Daoy (cell line): ENCODE measurements around the gene ZG16B. TPM values are rescaled to one million over a fixed set of nuclear protein-coding genes. Genes with fewer than 3 reads are reported as not detected.

ENCODE experiments used
- DNase-seq: peaks from one replicate; pipeline ENCODE4 v3.0.0-alpha.2; 2015; ENCODE audit warnings: low read depth
- total RNA-seq: library from RNA; depleted of rRNA; stranded (reverse); fragments of >200 nt; shearing (Covaris generic); gene quantifications from 2 replicates; pipeline ENCODE4 v1.2.3, GENCODE V29; 2014

Gene ZG16B
- total RNA-seq, 1 experiment from 2014 or later = 0.17 TPM

DNA sequence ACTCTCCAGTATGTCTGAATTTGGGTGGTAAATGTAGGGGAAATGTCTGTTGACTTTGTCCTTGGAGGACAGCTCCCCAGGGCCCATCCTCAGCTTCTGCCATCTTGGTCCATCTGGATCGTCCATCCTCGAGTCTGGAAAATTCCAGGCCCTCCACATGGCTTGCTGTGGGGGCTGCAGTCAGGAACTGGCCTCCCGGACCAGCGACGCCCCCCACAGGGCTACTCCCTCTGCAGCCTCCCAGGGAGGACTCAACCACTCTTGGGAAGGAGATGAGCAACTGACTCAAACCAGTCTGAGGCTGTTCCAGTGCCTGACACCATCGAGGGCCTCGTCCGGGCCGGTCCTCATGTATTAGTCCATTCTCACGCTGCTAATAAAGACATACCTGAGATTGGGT lies 5.5 kb upstream of the ZG16B start:
- no peak for DNase-seq

DNA sequence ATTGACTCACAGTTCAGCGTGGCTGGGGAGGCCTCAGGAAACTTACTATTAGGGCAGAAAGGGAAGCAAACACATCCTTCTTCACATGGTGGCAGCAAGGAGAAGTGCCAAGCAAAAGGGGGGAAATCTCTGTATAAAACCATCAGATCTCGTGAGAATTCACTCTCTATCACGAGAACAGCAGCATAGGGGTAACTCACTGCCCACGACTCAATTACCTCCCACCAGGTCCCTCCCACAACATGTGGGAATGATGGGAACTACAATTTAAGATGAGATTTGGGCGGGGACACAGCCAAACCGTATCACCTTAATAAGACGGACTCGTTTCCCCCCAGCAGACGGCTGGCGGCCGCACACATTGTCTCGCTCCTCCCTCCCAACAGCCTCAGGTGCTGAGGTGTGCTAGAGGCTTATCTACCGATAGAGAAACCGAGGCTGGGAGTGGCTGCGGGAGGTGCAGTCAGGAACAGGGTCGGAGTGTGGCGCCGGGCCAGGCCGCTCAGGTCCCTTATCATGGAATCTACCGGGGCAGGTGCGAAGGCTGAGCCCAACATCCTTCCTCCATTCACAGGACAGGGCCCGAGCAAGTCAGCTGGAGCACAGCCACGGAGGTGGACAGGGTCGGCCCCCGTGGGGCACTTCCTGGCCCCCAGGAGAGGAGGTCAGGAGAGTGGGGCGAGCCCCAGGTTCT lies 4.9 kb upstream of the ZG16B start:
- DNase-seq = no peak

DNA sequence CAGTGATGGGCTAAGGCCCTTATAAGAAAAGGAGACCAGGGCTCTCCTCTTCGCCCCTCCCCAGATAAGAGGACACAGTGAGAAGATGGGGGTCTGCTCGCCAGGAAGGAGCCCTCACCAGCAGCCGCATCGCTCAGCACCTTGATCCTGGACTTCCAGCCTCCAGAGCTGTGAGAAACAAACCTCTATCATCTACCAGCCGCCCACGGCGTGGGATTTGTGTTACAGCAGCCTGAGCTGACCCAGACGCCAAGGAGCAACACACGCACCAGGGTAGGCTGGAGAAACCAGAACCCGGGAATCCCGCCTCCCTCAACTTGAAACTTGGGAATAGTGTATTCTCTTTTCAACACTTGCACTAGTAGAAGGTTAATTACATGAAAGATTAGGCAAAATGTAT lies 4.2 kb upstream of the ZG16B start:
- DNase-seq = no peak

DNA sequence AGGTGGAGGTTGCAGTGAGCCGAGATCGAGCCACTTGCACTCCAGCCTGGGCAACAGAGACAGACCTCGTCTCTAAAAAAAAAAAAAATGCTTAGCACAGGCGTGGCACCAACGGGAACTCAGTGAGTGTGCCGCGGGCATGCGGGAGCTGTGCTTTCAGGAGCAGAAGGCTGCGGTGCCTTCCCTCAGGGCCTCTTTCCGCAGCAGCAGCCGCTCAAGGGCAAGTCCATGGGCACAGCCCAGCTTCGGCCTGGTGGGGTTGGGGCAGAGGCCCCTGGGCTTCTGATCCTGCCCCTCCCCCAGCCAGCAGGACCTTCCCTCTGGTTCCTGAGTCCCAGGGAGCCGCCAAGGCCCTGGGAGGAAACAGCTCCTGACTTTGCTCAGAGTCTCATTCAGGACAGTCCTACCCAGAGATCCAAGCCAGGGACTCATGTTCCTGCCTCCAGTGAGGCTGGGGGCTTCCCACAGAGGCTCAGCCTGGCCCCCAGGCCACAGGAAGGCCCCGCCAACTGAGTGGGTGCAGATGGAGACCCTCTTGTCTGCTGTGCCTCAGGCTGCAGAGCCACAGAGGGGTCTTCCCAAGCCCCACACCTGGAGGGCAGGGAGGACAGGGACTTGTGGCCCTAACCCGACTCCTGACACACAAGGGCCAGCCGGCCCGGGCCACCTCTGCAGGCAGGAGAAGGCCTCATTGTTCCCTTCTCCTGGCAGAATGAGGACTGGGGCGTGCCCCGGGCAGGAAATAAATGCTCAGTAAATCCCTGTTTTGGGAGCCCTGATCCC lies 3.3 kb upstream of the ZG16B start:
- DNase-seq = no peak

DNA sequence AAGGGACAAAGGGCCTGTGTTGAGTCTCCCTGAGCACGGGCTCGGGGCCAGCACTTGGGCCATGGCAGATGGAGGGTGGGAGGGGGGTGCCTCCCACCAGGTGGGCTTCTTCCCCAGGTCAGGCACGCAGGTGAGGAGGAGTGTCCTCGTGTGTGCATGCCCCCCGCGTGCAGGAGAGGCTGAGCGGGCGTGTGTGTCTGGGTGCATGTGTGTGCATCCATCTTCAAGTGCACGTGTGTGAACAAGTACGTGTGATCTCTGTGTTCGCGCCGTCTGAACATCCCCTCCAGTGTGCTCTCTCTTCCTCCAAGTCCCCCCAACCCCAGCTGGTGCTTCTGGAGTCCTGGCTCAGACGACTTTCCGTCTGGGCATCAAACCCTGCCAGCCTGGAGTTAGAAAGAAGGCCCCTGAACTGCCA lies 2.7 kb upstream of the ZG16B start:
- no peak for DNase-seq

DNA sequence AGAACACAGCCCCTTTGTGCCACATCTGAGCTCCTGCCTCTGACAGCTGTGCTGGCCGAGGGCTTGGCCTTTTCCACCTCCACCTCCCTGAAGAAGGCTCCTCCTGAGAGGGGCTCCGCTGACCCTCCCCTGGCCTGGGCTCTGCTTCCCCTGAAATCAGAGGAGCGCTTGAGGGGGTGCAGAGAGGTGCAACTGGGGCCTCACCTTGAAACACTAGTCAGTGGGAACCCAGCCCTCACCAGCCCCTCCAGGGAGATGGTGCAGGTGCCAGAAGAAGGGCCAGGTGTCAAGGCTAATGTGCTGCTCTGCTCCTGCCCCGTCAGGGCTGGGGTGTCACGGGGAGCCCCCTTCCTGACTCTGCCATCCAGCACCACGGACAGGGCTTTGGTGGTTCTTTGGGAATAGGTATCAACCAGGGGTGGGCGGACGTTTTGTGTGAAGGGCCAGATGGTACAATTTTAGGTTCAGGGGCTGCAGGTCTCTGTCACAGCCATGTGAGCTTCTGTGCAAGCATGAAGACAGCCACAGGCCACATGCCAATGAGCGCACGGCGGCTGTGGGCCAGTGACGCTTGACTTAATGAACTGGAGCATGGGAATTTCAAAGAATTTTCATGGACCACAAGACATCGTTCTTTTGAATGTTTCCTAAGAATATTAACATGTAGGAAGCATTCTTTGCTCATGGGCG lies 2.1 kb upstream of the ZG16B start:
- DNase-seq = no peak

DNA sequence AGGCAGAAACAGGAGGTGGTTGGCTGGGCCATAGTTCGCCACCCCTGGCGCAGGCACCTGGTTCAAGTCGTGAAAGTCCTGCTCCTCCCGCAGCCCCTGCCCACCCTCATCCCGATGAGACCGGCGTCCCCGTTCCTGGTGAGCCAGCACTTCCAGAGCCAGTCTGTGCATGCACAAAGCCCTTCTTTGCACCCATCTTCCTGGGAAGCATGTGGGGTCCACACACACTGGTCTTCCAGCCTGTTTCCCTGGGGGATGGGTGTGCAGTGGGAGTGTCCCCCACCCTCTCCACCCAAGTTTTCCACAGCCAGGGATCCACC lies 1.6 kb upstream of the ZG16B start:
- no peak for DNase-seq

DNA sequence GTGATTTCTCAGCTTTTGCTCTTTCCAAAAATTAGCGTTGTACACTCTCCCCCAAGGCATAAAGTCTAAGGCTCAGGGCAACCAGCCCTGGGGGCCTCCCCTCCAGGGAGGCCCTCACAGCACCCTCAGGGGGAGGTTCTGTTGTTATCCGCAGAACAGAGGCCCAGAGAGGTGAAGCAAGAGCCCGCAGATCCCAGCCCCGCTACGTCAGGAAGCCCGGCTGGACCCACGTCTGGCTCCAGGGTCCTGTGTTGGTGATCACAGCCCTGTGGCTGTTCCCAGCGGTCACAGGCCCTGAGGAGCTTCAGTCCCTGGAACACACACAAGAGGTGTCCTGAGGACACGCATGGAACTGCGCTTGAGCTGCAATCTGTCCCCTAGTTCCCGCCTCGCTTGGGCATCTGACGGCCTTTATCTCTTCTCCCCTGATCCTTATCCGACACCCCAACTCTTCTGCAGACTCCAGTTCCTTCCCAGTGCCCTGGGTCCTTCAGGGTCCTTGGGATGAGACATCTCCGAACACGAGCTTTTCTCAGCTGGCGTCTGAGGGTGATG lies 1.1 kb upstream of the ZG16B start:
- DNase-seq = no peak

DNA sequence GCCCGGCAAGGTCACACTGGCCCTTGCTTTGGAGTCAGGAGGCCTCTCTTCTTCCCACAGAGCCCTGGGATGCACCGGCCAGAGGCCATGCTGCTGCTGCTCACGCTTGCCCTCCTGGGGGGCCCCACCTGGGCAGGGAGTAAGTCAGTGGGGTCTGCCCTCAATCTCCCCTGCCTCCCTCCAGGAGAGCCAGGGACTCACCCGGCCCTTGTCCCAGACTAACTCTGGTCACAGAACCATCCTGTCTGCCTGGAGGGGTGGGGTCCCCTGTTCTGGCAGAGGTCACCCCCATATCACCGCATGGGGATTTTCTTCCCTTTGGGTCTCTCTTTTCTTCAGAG lies 222 bp downstream of the ZG16B start:
- DNase-seq = no peak

DNA sequence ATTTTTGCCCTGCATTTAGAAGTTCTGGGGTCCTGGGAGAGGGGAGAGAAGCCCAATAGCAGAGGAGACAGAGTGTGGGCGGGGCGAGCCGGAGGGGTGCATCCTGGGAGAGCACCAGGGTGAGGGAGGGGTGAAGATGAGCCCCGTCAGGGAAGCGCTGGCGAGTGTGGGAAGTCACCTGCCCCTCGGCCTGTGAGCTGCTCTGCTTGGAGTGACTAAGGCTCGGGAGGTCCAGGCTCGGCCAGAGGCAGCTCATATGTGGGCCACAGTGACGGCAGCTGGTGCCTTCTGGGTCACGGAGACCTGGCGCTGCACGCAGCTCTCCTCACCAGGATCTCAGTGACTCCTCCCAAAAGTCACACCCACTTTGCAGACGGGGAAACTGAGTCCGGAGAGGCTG lies 1.1 kb downstream of the ZG16B start:
- DNase-seq = no peak

DNA sequence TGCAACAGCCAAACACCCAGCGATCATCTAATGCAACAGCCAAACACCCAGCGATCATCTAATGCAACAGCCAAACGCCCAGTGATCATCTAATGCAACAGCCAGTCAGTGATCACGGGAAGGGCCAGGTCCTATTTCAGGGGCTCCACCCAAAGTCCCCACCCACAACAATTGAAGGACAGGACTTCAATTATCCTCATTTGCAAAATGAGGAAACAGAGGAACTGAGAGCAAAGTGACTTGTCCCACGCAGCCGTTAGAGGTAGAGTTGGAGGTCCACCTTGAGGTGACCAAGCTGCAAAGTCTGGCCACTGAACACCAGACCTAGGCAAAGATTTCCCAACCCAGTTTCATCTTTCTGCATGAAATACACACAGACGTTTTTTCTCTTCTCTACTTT lies 3.7 kb downstream of the ZG16B start:
- no peak for DNase-seq

DNA sequence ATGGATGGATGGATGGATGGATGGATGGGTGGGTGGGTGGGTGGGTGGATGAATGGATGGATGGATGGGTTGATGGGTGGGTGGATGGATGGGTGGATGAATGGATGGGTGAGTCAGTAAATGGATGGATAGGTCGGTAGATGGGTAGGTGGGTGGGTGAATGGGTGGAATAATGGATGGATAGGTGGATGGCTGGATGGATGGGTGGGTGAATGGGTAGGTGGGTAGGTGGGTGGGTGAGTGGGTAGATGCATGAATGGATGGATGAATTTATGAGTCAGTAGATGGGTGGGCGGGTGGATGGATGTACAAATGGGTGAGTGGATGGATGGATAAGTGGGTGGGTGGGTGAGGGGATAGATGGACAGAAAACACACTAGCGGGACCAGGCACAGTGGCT lies 4.9 kb downstream of the ZG16B start:
- no peak for DNase-seq

DNA sequence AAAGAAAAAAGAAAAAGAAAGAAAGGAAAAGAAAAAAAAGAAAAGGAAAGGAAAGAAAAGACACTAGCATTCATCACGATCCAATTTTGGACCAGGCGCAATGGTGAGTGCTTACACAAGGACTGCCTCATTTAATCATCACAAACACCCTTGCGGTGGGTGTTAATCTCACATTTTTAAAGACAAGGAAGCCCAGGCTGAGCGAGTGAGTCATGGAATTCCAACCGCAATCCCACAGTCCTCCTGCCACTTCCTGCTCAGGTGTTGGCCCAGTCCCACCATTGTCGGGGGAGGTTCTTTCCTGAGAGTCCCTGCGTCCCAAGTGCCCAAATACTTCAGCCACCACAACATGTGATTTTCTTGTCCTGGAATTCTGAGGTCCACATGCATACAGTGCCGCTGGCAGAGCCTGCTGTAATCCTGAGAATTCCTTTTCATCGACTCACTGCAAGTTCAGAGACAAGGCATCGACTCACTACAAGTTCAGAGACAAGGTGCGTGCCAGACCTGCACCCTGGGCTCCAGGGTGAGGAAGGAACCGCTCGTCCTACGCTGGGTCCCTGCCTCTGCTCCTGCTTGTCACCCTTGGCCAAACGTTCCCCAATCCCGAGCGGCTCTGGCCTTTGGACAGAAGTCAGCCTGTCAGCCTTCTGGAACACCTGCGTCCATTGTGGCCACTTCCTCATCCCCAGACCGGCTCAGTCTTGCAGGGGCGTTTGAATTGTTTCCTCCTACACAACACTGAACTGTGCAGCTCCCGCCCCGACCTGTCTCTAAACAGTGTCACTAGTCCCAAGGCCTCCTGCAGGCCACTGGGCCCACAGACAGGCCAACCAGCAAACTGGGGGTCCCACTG lies 5.8 kb downstream of the ZG16B start:
- peak; percentile 99 for DNase-seq

DNA sequence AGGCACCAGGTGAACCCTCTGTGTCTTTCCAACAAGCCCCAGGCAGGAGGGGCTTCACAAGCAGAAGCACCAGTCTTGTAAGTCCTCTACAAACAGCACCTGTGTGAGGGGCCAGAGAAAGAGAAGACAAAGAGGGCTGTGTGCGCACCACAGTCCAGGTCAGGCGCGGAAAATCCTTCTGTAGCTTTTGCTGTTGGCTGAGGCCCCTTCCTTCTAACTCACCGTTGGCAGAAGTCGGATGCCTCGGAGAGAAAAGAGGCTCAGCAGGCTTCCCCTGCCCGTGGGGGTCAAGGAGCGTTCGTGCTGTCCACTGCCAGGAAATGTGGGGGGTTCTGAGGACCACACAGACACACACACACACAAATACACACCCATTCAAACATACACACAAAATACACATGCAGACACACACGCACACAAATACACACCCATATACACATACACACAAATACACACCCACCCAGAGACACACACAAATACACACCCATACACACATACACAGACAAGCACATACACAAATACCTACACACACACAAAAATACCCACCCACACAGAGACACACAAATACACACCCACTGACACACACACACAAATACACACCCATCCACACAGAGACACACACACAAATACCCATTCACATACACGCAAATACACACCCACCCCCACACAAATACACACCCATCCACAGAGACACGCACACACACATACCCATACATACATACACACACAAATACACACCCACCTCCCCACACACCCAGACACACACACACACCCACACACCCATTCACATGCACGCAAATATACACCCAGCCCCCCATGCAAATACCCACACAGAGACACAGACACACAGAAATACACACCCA lies 6.8 kb downstream of the ZG16B start:
- DNase-seq = no peak

DNA sequence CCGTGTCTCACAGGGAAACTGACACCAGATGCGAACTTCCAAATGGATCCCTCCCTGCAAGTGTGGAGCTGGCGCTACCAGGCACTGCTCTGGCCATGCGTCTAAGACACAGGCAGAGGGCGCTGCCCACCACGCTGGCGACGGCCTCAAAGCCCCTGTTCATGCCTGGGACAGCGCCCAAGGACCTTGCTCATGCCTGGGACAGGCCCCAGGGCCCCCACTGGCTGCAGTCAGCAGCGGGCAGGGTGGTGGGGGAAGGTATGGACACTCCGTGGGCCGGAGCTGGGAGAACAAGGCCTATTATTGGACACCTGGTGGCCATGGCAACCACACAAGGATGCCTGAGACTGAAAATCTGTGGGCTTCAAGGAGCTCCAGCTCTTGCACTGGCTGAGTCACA lies 8.8 kb downstream of the ZG16B start:
- DNase-seq = peak; percentile 87

DNA sequence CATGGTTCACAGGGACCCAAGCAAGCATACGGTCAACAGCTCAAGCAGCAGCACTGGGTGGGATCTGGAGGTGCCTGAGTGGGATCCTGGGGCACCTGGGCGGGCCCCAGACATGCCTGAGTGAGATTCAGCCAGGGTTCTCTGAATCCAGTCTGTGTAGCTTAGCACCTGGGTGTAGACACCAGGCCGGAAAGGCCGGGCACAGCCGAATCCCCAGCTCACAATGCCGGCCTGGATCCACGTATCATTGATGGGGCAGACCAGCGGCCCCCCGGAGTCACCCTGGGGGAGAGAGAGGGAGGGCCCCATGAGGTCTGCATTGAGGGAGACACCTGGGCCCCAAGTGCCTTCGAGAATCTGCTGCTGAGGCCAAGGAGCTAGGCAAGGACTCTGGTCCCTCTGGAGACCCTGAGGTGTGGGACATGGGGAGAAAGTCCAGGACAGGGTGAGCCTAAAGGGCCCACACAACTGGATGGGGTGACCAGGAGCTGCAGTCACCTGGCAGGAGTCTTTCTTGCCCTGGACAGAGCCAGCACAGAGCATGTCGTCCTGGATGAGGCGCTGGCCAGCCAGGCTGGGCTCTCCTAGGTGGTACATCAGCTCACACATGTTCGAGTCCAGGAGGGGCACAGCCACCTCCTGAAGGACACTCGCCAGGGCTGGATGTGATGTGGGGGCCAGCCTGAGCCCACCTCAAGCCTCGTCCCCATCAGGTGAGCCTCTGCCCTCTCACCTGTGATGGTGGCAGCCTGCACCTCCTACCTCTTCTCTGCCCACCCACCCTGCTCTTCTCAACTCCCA lies 9.7 kb downstream of the ZG16B start:
- no peak for DNase-seq

DNA sequence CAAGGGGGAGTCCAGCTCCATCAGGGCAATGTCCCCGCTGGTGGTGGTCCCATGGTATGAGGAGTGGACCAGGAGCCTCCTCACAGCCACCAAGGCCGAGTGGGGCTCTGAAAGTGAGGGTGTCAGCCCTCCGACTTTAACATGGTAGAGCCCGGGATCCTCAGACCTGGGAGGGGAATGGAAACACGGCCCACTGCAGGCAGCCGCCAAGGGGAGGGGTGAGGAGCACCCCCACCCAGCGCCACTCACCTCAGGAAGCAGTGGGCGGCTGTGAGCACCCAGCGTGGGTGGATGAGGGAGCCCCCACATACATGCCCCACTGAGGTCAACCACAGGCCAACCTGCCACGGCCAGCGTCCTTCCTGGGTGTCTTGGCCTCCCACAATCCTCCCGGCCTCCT lies 10.8 kb downstream of the ZG16B start:
- DNase-seq = no peak

DNA sequence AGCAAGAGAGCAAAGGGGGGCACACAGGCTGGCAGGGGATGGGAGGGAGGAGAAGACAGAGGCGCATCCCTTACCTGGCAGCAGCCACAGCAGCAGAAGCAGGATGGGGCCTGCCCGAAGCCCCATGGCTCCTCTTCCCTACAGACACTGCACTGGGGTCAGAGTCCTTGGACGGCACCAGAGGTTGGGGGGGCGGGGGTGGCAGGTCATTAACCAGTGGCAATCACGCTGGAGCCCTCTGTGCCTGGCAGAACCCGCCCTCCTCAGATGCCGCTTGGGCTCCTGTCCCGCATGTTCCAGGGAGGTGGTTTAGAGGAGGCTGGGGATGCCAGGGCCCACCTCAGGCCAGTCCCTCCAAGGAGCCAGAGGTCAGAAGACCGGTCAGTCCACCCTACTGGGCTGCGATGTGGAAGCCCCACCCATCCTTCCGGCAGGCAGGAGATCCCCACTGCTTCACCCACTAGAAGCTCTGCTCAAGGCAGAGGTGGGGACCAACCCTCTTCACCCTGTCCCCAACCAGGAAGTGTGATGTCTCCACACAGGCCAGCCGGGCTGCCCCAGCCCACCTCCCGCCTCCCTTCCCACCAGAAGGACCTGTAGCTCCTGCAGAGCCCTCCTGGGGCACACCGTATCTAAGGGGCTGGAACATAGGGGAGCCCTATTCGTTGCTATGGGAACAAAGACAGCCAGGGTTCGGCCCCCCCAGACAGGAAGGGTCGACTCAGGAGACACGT lies 11.7 kb downstream of the ZG16B start:
- no peak for DNase-seq

DNA sequence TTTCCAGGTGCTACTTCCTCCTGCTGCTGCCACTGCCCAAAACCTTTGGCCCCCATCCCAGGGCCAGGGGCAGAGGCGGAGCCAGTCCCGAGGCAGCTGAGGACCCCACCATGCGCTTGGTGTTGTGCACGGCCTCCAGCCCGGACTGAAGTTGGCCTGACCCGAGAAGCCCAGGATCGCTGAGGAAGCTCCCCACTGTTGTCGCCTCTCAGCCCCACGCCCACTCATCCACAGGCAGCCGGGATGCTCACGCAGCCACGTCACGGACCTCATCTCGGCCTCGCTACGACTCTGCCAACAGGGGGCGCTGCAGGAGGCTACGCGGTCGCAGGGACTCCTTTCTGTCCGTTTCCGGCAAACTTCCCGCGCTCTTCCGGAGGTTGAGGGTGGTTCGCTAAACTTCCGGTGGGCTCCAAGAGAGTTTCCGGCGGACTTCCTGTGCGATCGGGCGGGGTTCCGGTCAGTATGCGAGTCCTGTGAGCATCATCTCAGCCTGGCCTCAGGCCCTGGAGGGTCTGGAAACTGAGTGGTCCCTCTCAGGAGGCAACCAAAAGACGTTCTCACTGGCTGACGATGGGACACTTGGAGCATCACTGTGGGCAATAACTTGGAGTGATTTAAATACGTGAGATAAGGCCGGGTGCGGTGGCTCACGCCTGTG lies 12.4 kb downstream of the ZG16B start:
- DNase-seq = no peak
